Gastroesophageal sphincter (tissue), 3 donors: Measurements from ENCODE around the gene MS4A18.

Experiments used
- POLR2A ChIP-seq, 2 donors: fragments of 450-650 bp; IDR thresholded peaks; one replicate each; pipeline ENCODE4 v1.6.1; 2017; ENCODE audit warnings: antibody characterized with exemption in 2 of 2, mild to moderate bottlenecking in 2 of 2, moderate library complexity in 1 of 2
- POLR2AphosphoS5 ChIP-seq: sonication (generic); formaldehyde crosslinking; IDR thresholded peaks from one replicate; pipeline ENCODE4 v1.6.1; 2017; ENCODE audit warnings: antibody characterized with exemption
- TF ChIP-seq, protein P1 (sequence below), 4 experiments: fragments of 200-600 bp in 2 of 4; fragments of 450-650 bp in 2 of 4; sonication (generic) in 1 of 4; IDR thresholded peaks; one replicate each; pipeline ENCODE4 v1.5.1; 2017 to 2019; ENCODE audit warnings: antibody characterized with exemption in 4 of 4, mild to moderate bottlenecking in 2 of 4, moderate library complexity in 2 of 4

DNA sequence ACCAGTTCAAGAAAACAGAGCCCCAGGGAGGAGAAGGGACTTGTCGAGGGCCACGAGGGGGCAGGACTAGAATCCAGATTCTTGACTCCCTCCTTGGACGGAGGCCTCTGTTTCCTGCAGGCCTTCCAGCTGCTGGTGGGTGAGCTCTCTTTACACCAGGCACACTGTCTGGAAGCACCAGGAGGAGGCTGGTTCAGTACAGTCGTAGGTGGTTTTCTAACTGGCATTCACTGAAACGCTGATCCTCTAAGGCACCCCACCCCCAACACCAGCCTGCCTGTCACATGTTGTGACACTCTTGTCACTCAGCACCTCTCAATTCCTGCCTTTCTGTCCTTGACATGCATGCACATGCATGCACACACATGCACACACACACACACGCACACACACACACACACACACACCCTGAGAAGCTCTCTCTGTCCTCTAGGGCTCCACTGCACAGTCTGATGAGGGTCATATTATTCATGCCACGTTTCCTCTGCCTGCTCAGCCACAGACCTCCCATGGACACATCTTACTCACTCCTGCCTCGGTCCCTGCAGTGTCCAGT, 61.4 kb downstream of the MS4A18 start:
- TF ChIP-seq POLR2A (IDR thresholded peaks at IDR 0.05) (no peak), POLR2AphosphoS5 (no peak)
- TF ChIP-seq, protein P1, sequence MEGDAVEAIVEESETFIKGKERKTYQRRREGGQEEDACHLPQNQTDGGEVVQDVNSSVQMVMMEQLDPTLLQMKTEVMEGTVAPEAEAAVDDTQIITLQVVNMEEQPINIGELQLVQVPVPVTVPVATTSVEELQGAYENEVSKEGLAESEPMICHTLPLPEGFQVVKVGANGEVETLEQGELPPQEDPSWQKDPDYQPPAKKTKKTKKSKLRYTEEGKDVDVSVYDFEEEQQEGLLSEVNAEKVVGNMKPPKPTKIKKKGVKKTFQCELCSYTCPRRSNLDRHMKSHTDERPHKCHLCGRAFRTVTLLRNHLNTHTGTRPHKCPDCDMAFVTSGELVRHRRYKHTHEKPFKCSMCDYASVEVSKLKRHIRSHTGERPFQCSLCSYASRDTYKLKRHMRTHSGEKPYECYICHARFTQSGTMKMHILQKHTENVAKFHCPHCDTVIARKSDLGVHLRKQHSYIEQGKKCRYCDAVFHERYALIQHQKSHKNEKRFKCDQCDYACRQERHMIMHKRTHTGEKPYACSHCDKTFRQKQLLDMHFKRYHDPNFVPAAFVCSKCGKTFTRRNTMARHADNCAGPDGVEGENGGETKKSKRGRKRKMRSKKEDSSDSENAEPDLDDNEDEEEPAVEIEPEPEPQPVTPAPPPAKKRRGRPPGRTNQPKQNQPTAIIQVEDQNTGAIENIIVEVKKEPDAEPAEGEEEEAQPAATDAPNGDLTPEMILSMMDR (IDR thresholded peaks at IDR 0.05) = no peak
